ENCODE data around the gene UNC5CL.

The UNC5CL gene

GRCh38 chr6:41000248-41000647 lies 38.8 kb downstream of the UNC5CL start:
- no peaks in the 10 kb centered on the region for H3K4me1 ChIP-seq (ENCODE audit: insufficient read depth, low read length, poor library complexity, severe bottlenecking)
- no peaks in the 10 kb centered on the region for H3K27me3 ChIP-seq (ENCODE audit: insufficient read depth, low read length, poor library complexity, severe bottlenecking)
- no peak overlapping the region for H3K9ac ChIP-seq (ENCODE audit: low read depth, low read length, poor library complexity, severe bottlenecking)
- H3K79me2 ChIP-seq (ENCODE audit: insufficient read depth, low read length), result no peaks in the 10 kb centered on the region
- H3K9me3 ChIP-seq (ENCODE audit: insufficient read depth, low read depth, low read length), result no peaks in the 10 kb centered on the region
- H2AFZ ChIP-seq (ENCODE audit: low read length), result no peak overlapping the region
- H3K4me2 ChIP-seq (ENCODE audit: low read depth, low read length, poor library complexity, severe bottlenecking), result no peak overlapping the region
- H4K20me1 ChIP-seq (ENCODE audit: insufficient read depth, low read length, poor library complexity, severe bottlenecking), result no peaks in the 10 kb centered on the region
- no peaks in the 10 kb centered on the region for H3K36me3 ChIP-seq (ENCODE audit: insufficient read depth, low read length)
- TF ChIP-seq EZH2phosphoT487 (IDR thresholded peaks at IDR 0.05; ENCODE audit: borderline replicate concordance) (no peak), CTCF (conservative IDR thresholded peaks at IDR 0.05; ENCODE audit: low read length) (no peak)
- no peaks in the 10 kb centered on the region for H3K9me2 ChIP-seq (replicated peaks; ENCODE audit: low read depth, low read length)
- H3F3A ChIP-seq (ENCODE audit: low read depth), result no peaks in the 10 kb centered on the region
- no peak overlapping the region for H3K4me3 ChIP-seq (ENCODE audit: low read length, poor library complexity, severe bottlenecking)

GRCh38 chr6:40999569-40999968 lies 39.5 kb downstream of the UNC5CL start:
- H3K4me1 ChIP-seq (ENCODE audit: insufficient read depth, low read length, poor library complexity, severe bottlenecking), result no peaks in the 10 kb centered on the region
- H3K9me3 ChIP-seq (ENCODE audit: insufficient read depth, low read depth, low read length), result no peaks in the 10 kb centered on the region
- no peak for TF ChIP-seq EZH2phosphoT487 (IDR thresholded peaks at IDR 0.05; ENCODE audit: borderline replicate concordance)
- TF ChIP-seq CTCF (conservative IDR thresholded peaks at IDR 0.05; ENCODE audit: low read length), result peak; percentile 69
- H3K9ac ChIP-seq (ENCODE audit: low read depth, low read length, poor library complexity, severe bottlenecking), result no peak overlapping the region
- H3K4me2 ChIP-seq (ENCODE audit: low read depth, low read length, poor library complexity, severe bottlenecking), result no peak overlapping the region
- H3K4me3 ChIP-seq (ENCODE audit: low read length, poor library complexity, severe bottlenecking), result no peak overlapping the region
- no peaks in the 10 kb centered on the region for H3K27me3 ChIP-seq (ENCODE audit: insufficient read depth, low read length, poor library complexity, severe bottlenecking)
- H4K20me1 ChIP-seq (ENCODE audit: insufficient read depth, low read length, poor library complexity, severe bottlenecking), result no peaks in the 10 kb centered on the region
- no peak overlapping the region for H2AFZ ChIP-seq (ENCODE audit: low read length)
- H3F3A ChIP-seq (ENCODE audit: low read depth), result no peaks in the 10 kb centered on the region
- H3K79me2 ChIP-seq (ENCODE audit: insufficient read depth, low read length), result no peaks in the 10 kb centered on the region
- H3K9me2 ChIP-seq (replicated peaks; ENCODE audit: low read depth, low read length), result no peaks in the 10 kb centered on the region
- H3K36me3 ChIP-seq (ENCODE audit: insufficient read depth, low read length), result no peaks in the 10 kb centered on the region

GRCh38 chr6:40998661-40999060 lies 40.4 kb downstream of the UNC5CL start:
- Histone ChIP-seq H2AFZ (ENCODE audit: low read length) (peak overlapping the region; percentile 14; the same call in 1 of the 2 replicates), H3K4me3 (ENCODE audit: low read length, poor library complexity, severe bottlenecking) (no peak overlapping the region), H3K79me2 (ENCODE audit: insufficient read depth, low read length) (no peaks in the 10 kb centered on the region), H3K9me2 (replicated peaks; ENCODE audit: low read depth, low read length) (no peaks in the 10 kb centered on the region), H3K9me3 (ENCODE audit: insufficient read depth, low read depth, low read length) (no peaks in the 10 kb centered on the region), H3K36me3 (ENCODE audit: insufficient read depth, low read length) (no peaks in the 10 kb centered on the region), H3F3A (ENCODE audit: low read depth) (no peaks in the 10 kb centered on the region), H3K4me2 (ENCODE audit: low read depth, low read length, poor library complexity, severe bottlenecking) (no peak overlapping the region), H3K27me3 (ENCODE audit: insufficient read depth, low read length, poor library complexity, severe bottlenecking) (no peaks in the 10 kb centered on the region), H3K9ac (ENCODE audit: low read depth, low read length, poor library complexity, severe bottlenecking) (no peak overlapping the region), H4K20me1 (ENCODE audit: insufficient read depth, low read length, poor library complexity, severe bottlenecking) (no peaks in the 10 kb centered on the region), H3K4me1 (ENCODE audit: insufficient read depth, low read length, poor library complexity, severe bottlenecking) (no peaks in the 10 kb centered on the region)
- no peak for TF ChIP-seq EZH2phosphoT487 (IDR thresholded peaks at IDR 0.05; ENCODE audit: borderline replicate concordance)
- no peak for TF ChIP-seq CTCF (conservative IDR thresholded peaks at IDR 0.05; ENCODE audit: low read length)
